ENCODE measurements around the gene WAPL.

The WAPL gene

DNA sequence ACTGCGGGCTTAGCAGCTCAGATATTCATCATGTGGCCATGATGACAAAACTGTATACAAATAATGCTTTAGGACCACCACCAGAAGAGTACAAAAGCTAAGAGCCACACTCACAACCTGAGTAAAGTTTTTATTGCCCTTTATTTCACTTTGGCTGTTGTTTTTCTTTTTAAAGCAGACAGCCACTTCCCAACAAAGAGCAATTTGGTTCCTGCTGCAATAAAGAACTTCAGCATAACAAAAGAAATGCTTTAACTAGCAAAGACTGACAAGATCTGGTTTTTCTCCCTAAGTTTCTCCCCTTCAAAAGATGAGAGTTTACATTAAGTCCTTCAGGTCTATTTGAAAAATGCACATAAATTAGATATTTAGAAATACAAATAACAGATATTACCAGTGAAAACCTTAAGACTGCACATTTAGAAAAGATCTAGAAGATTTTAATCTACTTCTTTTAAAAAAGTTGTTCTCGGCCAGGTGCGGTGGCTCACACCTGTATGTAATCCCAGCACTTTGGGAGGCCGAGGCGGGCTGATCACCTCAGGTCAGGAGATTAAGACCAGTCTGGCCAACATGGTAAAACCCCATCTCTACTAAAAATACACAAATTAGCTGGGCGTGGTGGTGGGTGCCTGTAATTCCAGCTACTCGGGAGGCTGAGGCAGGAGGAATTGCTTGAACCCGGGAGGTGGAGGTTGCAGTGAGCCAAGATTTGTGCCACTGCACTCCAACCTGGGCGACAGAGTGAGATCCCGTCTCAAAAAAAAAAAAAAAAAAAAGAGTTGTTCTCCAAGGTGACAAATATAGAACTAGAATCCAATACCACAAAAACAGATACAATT lies 59.4 kb downstream of the WAPL start:
- peaks cover 16% of the 10 kb centered on the region; the same call in 1 of the 2 replicates for H3K36me3 ChIP-seq (ENCODE audit: insufficient read depth, low read length)
- H3K9ac ChIP-seq (ENCODE audit: insufficient read length): no peak overlapping the region
- DNase-seq (ENCODE audit: low read depth, low spot score): no peak
- no peaks in the 10 kb centered on the region for H3K9me3 ChIP-seq (ENCODE audit: low read depth, low read length)
- H3K4me3 ChIP-seq: no peak overlapping the region
- no peak overlapping the region for H3K27ac ChIP-seq
- no peak for TF ChIP-seq EZH2 (IDR thresholded peaks at IDR 0.05)
- TF ChIP-seq FOXP2 (optimal IDR thresholded peaks at IDR 0.05; ENCODE audit: control extremely low read depth, extremely low read length, insufficient read depth): no peak
- no peak for TF ChIP-seq POLR2AphosphoS5 (IDR thresholded peaks at IDR 0.05; ENCODE audit: borderline replicate concordance, low read depth, low read length)

DNA sequence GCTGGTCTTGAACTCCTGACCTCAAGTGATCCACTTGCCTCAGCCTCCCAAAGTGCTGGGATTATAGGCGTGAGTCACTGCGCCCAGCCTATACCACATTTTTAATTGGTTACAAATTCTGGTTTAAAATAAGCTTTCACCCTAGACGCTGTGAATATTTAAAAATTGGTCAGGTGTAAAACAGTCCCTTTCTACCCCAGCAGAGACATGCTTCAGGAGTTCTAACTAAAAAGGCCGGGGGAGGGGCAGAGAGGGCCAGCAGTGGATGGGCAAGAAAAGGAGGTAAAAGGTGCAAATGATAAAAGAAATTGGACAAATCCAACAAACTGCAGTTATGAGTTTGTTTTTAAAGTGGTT lies 70.0 kb downstream of the WAPL start:
- H3K9me3 ChIP-seq (ENCODE audit: low read depth, low read length): no peaks in the 10 kb centered on the region
- TF ChIP-seq EZH2 (IDR thresholded peaks at IDR 0.05): no peak
- no peak for TF ChIP-seq FOXP2 (optimal IDR thresholded peaks at IDR 0.05; ENCODE audit: control extremely low read depth, extremely low read length, insufficient read depth)
- TF ChIP-seq POLR2AphosphoS5 (IDR thresholded peaks at IDR 0.05; ENCODE audit: borderline replicate concordance, low read depth, low read length): no peak
- no peak for DNase-seq (ENCODE audit: low read depth, low spot score)
- peaks cover 6% of the 10 kb centered on the region for H3K36me3 ChIP-seq (ENCODE audit: insufficient read depth, low read length)
- H3K9ac ChIP-seq (ENCODE audit: insufficient read length): no peak overlapping the region
- H3K4me3 ChIP-seq: no peak overlapping the region
- no peak overlapping the region for H3K27ac ChIP-seq

DNA sequence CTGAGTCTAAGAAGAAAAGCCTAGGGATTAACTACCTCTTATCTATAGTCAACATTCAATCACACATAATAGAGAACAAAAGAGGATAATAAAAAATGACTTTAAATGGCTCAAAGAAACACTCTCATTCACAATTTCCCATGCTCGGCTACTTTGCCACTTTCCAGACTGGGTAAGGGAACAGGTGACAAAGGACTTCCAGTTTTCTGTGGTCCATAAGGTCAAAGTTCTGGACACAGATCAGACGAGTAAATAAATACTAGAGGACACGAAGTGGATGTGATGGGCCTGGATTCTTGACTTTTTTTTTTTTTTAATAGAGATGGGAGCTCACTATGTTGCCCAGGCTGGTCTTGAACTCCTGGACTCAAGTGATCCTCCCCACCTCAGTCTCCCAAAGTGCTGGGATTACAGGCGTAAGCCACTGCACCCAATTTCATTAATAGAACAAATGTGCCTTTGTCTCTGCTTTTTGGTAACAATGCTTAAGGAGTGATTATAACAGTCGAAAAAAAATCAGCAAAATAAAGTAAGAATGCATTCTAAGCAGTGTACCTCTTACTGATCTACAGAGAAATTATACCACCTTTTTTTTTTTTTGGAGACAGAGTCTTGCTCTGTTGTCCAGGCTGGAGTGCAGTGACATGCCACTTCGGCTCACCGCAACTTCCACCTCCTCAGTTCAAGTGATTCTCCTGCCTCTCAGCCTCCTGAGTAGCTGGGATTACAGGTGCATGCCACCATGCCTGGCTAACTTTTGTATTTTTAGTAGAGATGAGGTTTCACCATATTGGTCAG lies 70.6 kb downstream of the WAPL start:
- Histone ChIP-seq H3K27ac (no peak overlapping the region), H3K4me3 (no peak overlapping the region), H3K36me3 (ENCODE audit: insufficient read depth, low read length) (peaks cover 9% of the 10 kb centered on the region), H3K9ac (ENCODE audit: insufficient read length) (no peak overlapping the region), H3K9me3 (ENCODE audit: low read depth, low read length) (no peaks in the 10 kb centered on the region)
- no peak for TF ChIP-seq POLR2AphosphoS5 (IDR thresholded peaks at IDR 0.05; ENCODE audit: borderline replicate concordance, low read depth, low read length)
- TF ChIP-seq EZH2 (IDR thresholded peaks at IDR 0.05): no peak
- TF ChIP-seq FOXP2 (optimal IDR thresholded peaks at IDR 0.05; ENCODE audit: control extremely low read depth, extremely low read length, insufficient read depth): no peak
- DNase-seq (ENCODE audit: low read depth, low spot score): no peak

DNA sequence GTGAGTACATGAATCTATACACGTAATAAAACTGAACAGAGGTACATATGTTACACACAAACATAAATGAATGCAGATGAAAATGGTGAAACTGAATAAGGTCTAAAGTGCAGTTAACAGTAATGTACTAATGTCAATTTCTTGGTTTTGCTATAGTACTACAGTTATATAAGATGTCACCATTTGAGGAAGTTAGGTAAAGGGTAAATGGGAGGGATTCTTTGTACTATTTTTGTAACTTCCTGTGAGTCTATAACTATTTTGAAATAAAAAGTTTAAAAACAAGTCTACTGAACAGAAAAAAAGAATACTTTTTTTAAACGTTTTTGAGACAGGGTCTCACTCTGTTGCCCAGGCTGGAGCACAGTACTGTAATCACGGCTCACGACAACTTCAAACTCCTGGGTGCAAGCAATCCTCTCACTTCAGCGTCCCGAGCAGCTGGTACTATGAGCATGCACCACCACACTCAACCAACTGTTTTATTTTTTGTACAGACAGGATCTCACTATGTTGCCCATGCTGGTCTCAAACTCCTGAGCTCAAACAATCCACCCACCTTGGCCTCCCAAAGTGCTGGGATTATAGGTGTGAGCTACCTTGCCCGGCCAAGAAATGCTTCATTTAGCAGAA lies 71.5 kb downstream of the WAPL start:
- TF ChIP-seq EZH2 (IDR thresholded peaks at IDR 0.05) (no peak), POLR2AphosphoS5 (IDR thresholded peaks at IDR 0.05; ENCODE audit: borderline replicate concordance, low read depth, low read length) (no peak), FOXP2 (optimal IDR thresholded peaks at IDR 0.05; ENCODE audit: control extremely low read depth, extremely low read length, insufficient read depth) (no peak)
- Histone ChIP-seq H3K27ac (no peak overlapping the region), H3K4me3 (no peak overlapping the region), H3K9me3 (ENCODE audit: low read depth, low read length) (no peaks in the 10 kb centered on the region), H3K9ac (ENCODE audit: insufficient read length) (no peak overlapping the region), H3K36me3 (ENCODE audit: insufficient read depth, low read length) (peaks cover 16% of the 10 kb centered on the region)
- no peak for DNase-seq (ENCODE audit: low read depth, low spot score)

DNA sequence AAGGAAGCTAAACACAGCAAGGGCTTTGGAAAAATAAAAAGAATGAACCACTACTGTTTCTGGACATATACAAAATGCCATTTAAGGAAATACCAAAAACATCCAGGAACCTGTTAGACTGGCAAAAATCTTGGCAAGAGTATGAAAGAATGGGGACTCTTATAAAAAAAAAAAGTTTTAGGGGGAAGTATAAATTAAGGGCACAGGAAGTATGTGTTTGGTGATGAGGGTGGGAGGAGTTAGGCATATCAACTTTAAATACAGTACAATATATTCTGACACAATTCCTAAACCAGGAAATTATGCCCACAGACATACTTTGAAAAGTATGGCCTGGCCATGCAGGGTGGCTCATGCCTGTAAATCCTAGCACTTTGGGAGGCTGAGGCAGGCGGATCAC lies 74.2 kb downstream of the WAPL start:
- no peak overlapping the region for H3K4me3 ChIP-seq
- DNase-seq (ENCODE audit: low read depth, low spot score): no peak
- peaks cover 10% of the 10 kb centered on the region; the same call in 1 of the 2 replicates for H3K36me3 ChIP-seq (ENCODE audit: insufficient read depth, low read length)
- no peak for TF ChIP-seq EZH2 (IDR thresholded peaks at IDR 0.05)
- no peak for TF ChIP-seq POLR2AphosphoS5 (IDR thresholded peaks at IDR 0.05; ENCODE audit: borderline replicate concordance, low read depth, low read length)
- TF ChIP-seq FOXP2 (optimal IDR thresholded peaks at IDR 0.05; ENCODE audit: control extremely low read depth, extremely low read length, insufficient read depth): no peak
- H3K9ac ChIP-seq (ENCODE audit: insufficient read length): no peak overlapping the region
- no peak overlapping the region for H3K27ac ChIP-seq
- no peaks in the 10 kb centered on the region for H3K9me3 ChIP-seq (ENCODE audit: low read depth, low read length)

DNA sequence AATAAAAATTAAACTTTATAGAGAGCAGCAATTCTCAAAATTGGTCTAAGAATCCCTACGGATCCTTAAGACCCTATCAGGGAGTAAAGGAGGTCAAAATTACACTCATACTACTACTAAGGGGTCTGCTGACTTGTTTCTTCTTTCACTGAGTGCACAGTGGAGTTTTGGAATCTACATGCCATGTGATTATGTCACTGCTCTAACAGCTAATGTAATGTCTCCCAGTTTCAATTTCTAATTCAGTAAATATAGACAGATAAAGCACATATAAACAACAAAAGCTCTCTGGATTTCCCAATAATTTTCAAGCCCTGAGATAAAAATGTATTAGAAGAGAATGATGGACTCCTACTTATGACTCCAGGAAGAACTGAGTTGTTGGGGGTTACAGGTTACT lies 74.6 kb downstream of the WAPL start:
- no peak overlapping the region for H3K4me3 ChIP-seq
- DNase-seq (ENCODE audit: low read depth, low spot score): no peak
- H3K27ac ChIP-seq: no peak overlapping the region
- H3K9ac ChIP-seq (ENCODE audit: insufficient read length): no peak overlapping the region
- H3K36me3 ChIP-seq (ENCODE audit: insufficient read depth, low read length): peaks cover 10% of the 10 kb centered on the region; the same call in 1 of the 2 replicates
- no peaks in the 10 kb centered on the region for H3K9me3 ChIP-seq (ENCODE audit: low read depth, low read length)
- TF ChIP-seq POLR2AphosphoS5 (IDR thresholded peaks at IDR 0.05; ENCODE audit: borderline replicate concordance, low read depth, low read length) (no peak), EZH2 (IDR thresholded peaks at IDR 0.05) (no peak), FOXP2 (optimal IDR thresholded peaks at IDR 0.05; ENCODE audit: control extremely low read depth, extremely low read length, insufficient read depth) (no peak)

DNA sequence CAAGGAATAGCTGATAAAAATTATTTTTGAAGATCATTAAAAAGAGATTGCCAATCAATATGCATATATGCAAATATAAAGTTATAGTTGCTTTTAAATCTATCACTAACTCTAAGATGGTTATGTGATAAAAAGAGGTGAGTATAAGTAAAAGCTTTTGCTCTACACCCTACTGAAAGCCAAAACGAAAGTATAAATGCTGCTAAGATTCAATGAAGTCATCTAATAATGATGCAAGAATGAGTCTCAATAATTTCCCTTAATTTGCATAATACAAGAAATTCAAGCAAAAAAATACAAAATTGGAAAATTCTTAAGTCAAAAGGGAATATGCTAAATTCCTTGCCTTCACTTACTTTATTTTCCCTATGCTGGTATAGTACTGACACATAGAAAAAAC lies 75.2 kb downstream of the WAPL start:
- Histone ChIP-seq H3K36me3 (ENCODE audit: insufficient read depth, low read length) (peaks cover 12% of the 10 kb centered on the region; the same call in 1 of the 2 replicates), H3K9me3 (ENCODE audit: low read depth, low read length) (no peaks in the 10 kb centered on the region), H3K9ac (ENCODE audit: insufficient read length) (no peak overlapping the region), H3K27ac (no peak overlapping the region), H3K4me3 (no peak overlapping the region)
- DNase-seq (ENCODE audit: low read depth, low spot score): no peak
- TF ChIP-seq POLR2AphosphoS5 (IDR thresholded peaks at IDR 0.05; ENCODE audit: borderline replicate concordance, low read depth, low read length) (no peak), FOXP2 (optimal IDR thresholded peaks at IDR 0.05; ENCODE audit: control extremely low read depth, extremely low read length, insufficient read depth) (no peak), EZH2 (IDR thresholded peaks at IDR 0.05) (no peak)

DNA sequence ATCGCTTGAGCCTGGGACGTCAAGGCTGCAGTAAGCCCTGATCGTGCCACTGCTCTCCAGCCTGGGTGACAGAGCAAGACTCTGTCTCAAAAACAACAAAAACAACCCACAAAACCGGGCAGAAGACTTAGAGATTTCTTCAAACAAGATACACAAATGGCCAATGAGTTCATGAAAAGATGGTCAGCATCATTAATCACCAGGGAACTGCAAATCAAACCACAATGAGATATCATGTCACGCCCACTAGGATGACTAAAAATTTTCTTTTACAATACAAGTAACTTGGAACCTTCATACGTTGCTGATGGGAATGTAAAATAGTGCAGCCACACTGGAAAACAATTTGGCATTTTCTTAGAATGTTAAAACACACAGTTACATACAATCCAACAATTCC lies 77.7 kb downstream of the WAPL start:
- no peak overlapping the region for H3K4me3 ChIP-seq
- no peak for TF ChIP-seq POLR2AphosphoS5 (IDR thresholded peaks at IDR 0.05; ENCODE audit: borderline replicate concordance, low read depth, low read length)
- TF ChIP-seq EZH2 (IDR thresholded peaks at IDR 0.05): no peak
- no peak for TF ChIP-seq FOXP2 (optimal IDR thresholded peaks at IDR 0.05; ENCODE audit: control extremely low read depth, extremely low read length, insufficient read depth)
- H3K36me3 ChIP-seq (ENCODE audit: insufficient read depth, low read length): peaks cover 20% of the 10 kb centered on the region; the same call in 1 of the 2 replicates
- DNase-seq (ENCODE audit: low read depth, low spot score): no peak
- no peak overlapping the region for H3K9ac ChIP-seq (ENCODE audit: insufficient read length)
- no peak overlapping the region for H3K27ac ChIP-seq
- H3K9me3 ChIP-seq (ENCODE audit: low read depth, low read length): no peaks in the 10 kb centered on the region

Data from SK-N-MC (cell line).